Keratinocyte (primary cell): ENCODE results near the gene DAPK1. TPM values are rescaled to one million over a fixed set of nuclear protein-coding genes. Genes with fewer than 3 reads are reported as not detected.

Experiments
- DNase-seq: peaks from one replicate; pipeline ENCODE4 v3.0.0-alpha.2; 2011; ENCODE audit warnings: low read depth, missing footprints, low spot score
- FAIRE-seq: peaks from 2 replicates; lab custom pipeline; 2011; peaks lifted over from hg19 to GRCh38; lab: Jason Lieb, UNC
- H2AFZ ChIP-seq: 2 replicates; pipeline ENCODE4 v1.6.0; 2012; ENCODE audit warnings: low read length, control low read depth, inconsistent platforms; ENCODE audit not compliant: control insufficient read depth
- H3K27ac ChIP-seq: 2 replicates; pipeline ENCODE4 v1.5.1; 2011; ENCODE audit warnings: low read length; ENCODE audit not compliant: control insufficient read depth, insufficient read depth
- H3K27me3 ChIP-seq: 3 replicates; pipeline ENCODE4 v1.6.0; 2011; ENCODE audit warnings: low read length; ENCODE audit not compliant: control insufficient read depth, insufficient read depth; ENCODE audit errors: extremely low read depth
- H3K36me3 ChIP-seq, 2 experiments: 2 replicates in 1 of 2; 3 replicates in 1 of 2; pipeline ENCODE4 v1.5.1; 2011; ENCODE audit warnings: low read length in 2 of 2, mild to moderate bottlenecking in 1 of 2; ENCODE audit not compliant: control insufficient read depth in 2 of 2, insufficient read depth in 2 of 2; ENCODE audit errors: extremely low read depth in 1 of 2
- H3K4me1 ChIP-seq: 3 replicates; pipeline ENCODE4 v1.5.1; 2011; ENCODE audit warnings: low read length; ENCODE audit not compliant: control insufficient read depth, insufficient read depth; ENCODE audit errors: extremely low read depth
- H3K4me2 ChIP-seq: 3 replicates; pipeline ENCODE4 v1.6.0; 2011; ENCODE audit warnings: low read depth, low read length; ENCODE audit not compliant: control insufficient read depth, insufficient read depth; ENCODE audit errors: extremely low read depth
- H3K4me3 ChIP-seq, 3 experiments: fragments of 200-600 bp in 1 of 3; sonication (generic) in 1 of 3; 2 replicates in 2 of 3; 3 replicates in 1 of 3; pipeline ENCODE4 v1.5.1; 2011 to 2016; ENCODE audit warnings: low read length in 3 of 3, mild to moderate bottlenecking in 3 of 3, control low read depth in 2 of 3, inconsistent platforms in 1 of 3, low read depth in 1 of 3, mixed read lengths in 1 of 3, mixed run types in 1 of 3, moderate library complexity in 1 of 3; ENCODE audit not compliant: control insufficient read depth in 2 of 3, insufficient read depth in 2 of 3; ENCODE audit errors: extremely low read depth in 1 of 3
- H3K79me2 ChIP-seq: 2 replicates; pipeline ENCODE4 v1.6.0; 2012; ENCODE audit warnings: low read length; ENCODE audit not compliant: control insufficient read depth, insufficient read depth
- H3K9ac ChIP-seq: 3 replicates; pipeline ENCODE4 v1.6.0; 2011; ENCODE audit warnings: low read length; ENCODE audit not compliant: control insufficient read depth, insufficient read depth; ENCODE audit errors: extremely low read depth
- H3K9me1 ChIP-seq: 3 replicates; pipeline ENCODE4 v1.6.0; 2011; ENCODE audit warnings: low read length; ENCODE audit not compliant: control insufficient read depth, insufficient read depth; ENCODE audit errors: extremely low read depth
- H3K9me3 ChIP-seq: 2 replicates; pipeline ENCODE4 v1.5.1; 2012; ENCODE audit warnings: low read depth, low read length; ENCODE audit not compliant: control insufficient read depth
- H4K20me1 ChIP-seq: 3 replicates; pipeline ENCODE4 v1.6.0; 2011; ENCODE audit warnings: low read length; ENCODE audit not compliant: control insufficient read depth, insufficient read depth; ENCODE audit errors: extremely low read depth
- CTCF ChIP-seq, 3 experiments: IDR thresholded peaks in 1 of 3; conservative IDR thresholded peaks in 1 of 3; optimal IDR thresholded peaks in 1 of 3; 2 replicates in 2 of 3; 3 replicates in 1 of 3; pipeline versions ENCODE3 to v1.5.1; 2011; ENCODE audit warnings: low read length in 3 of 3, mild to moderate bottlenecking in 3 of 3, moderate library complexity in 2 of 3, control low read depth in 1 of 3, inconsistent platforms in 1 of 3; ENCODE audit not compliant: insufficient read depth in 2 of 3; ENCODE audit errors: extremely low read depth in 1 of 3
- EZH2 ChIP-seq: IDR thresholded peaks from one replicate; pipeline ENCODE4 v1.6.1; 2012; ENCODE audit warnings: inconsistent platforms, mild to moderate bottlenecking, low read length, moderate library complexity
- dilution Hi-C: fragments of 300-500 bp; cut with MboI; formaldehyde crosslinking; loops from one replicate; pipeline ENCODE4 v1.7.0; 2020; ENCODE audit warnings: low sequenced_read_pairs; ENCODE audit not compliant: extremely low pct_ligation_motif_present
- polyA plus RNA-seq, 5 experiments: library from polyadenylated mRNA; depleted of rRNA in 3 of 5; stranded (reverse) in 3 of 5; stranded (forward) in 1 of 5; unstranded in 1 of 5; fragments of >200 nt; gene quantifications; 1 replicate in 1 of 5; 2 replicates in 3 of 5; 3 replicates in 1 of 5; pipeline versions ENCODE4 v1.2.1 to v1.2.3, GENCODE V29; 2011 to 2012; ENCODE audit warnings: missing spikeins in 2 of 5, low read depth in 1 of 5, low replicate concordance in 1 of 5

DAPK1 gene
- polyA plus RNA-seq, 1 donor (not counting 4 experiments of a cell fraction or from before 2014, with no cell fraction given) = 2.8 TPM

- peaks cover 12% of the 10 kb centered on the region for H3K27me3 ChIP-seq
- TF ChIP-seq CTCF (optimal IDR thresholded peaks at IDR 0.05 in 1 of 3, IDR thresholded peaks at IDR 0.05 in 1 of 3, conservative IDR thresholded peaks at IDR 0.05 in 1 of 3; ENCODE audit: extremely low read depth in 1 of 3, insufficient read depth in 2 of 3, low read length in 3 of 3) = no peak
- TF ChIP-seq EZH2 = no peak
- no peak overlapping the region for H3K9ac ChIP-seq
- H3K9me3 ChIP-seq = no peaks in the 10 kb centered on the region
- no peak for FAIRE-seq
- no peaks in the 10 kb centered on the region for H4K20me1 ChIP-seq
- dilution Hi-C loops = no loop called here
- DNase-seq = no peak
- no peaks in the 10 kb centered on the region for H3K36me3 ChIP-seq
- no peak overlapping the region for H3K4me2 ChIP-seq
- H2AFZ ChIP-seq = no peak overlapping the region
- H3K4me1 ChIP-seq = no peaks in the 10 kb centered on the region
- H3K4me3 ChIP-seq = no peak overlapping the region
- no peaks in the 10 kb centered on the region for H3K9me1 ChIP-seq
- no peak overlapping the region for H3K27ac ChIP-seq
- no peaks in the 10 kb centered on the region for H3K79me2 ChIP-seq
Observed at GRCh38 chr9:87503430-87503829, 5.8 kb downstream of the DAPK1 start.

GRCh38 chr9:87503927-87504326 lies 6.3 kb downstream of the DAPK1 start:
- Histone ChIP-seq H3K27ac (no peak overlapping the region), H3K27me3 (peaks cover 7% of the 10 kb centered on the region), H3K4me3 (no peak overlapping the region), H3K9me3 (no peaks in the 10 kb centered on the region), H3K9ac (no peak overlapping the region), H4K20me1 (no peaks in the 10 kb centered on the region), H2AFZ (no peak overlapping the region), H3K36me3 (no peaks in the 10 kb centered on the region), H3K4me1 (no peaks in the 10 kb centered on the region), H3K79me2 (no peaks in the 10 kb centered on the region), H3K9me1 (no peaks in the 10 kb centered on the region), H3K4me2 (no peak overlapping the region)
- no peak for TF ChIP-seq EZH2
- TF ChIP-seq CTCF (optimal IDR thresholded peaks at IDR 0.05 in 1 of 3, IDR thresholded peaks at IDR 0.05 in 1 of 3, conservative IDR thresholded peaks at IDR 0.05 in 1 of 3; ENCODE audit: extremely low read depth in 1 of 3, insufficient read depth in 2 of 3, low read length in 3 of 3) = no peak
- DNase-seq = no peak
- dilution Hi-C loops = no loop called here
- FAIRE-seq = no peak
